Gastroesophageal sphincter (tissue), 3 donors: ENCODE measurements around the gene TMEM238.

Source experiments
- CTCF ChIP-seq, 4 experiments: fragments of 200-600 bp in 2 of 4; fragments of 450-650 bp in 2 of 4; sonication (generic) in 1 of 4; IDR thresholded peaks; one replicate each; pipeline ENCODE4 v1.5.1; 2017 to 2019; ENCODE audit warnings: antibody characterized with exemption in 4 of 4, mild to moderate bottlenecking in 2 of 4, moderate library complexity in 2 of 4
- POLR2A ChIP-seq, 2 donors: fragments of 450-650 bp; IDR thresholded peaks; one replicate each; pipeline ENCODE4 v1.6.1; 2017; ENCODE audit warnings: antibody characterized with exemption in 2 of 2, mild to moderate bottlenecking in 2 of 2, moderate library complexity in 1 of 2
- POLR2AphosphoS5 ChIP-seq: sonication (generic); formaldehyde crosslinking; IDR thresholded peaks from one replicate; pipeline ENCODE4 v1.6.1; 2017; ENCODE audit warnings: antibody characterized with exemption

GRCh38 chr19:55341595-55342531, 42.2 kb downstream of the TMEM238 start:
- TF ChIP-seq CTCF (IDR thresholded peaks at IDR 0.05) (no peak), POLR2AphosphoS5 (no peak), POLR2A (IDR thresholded peaks at IDR 0.05) (no peak)
